K562 (cell line): ENCODE results near the gene GBA2. TPM values are rescaled to one million over a fixed set of nuclear protein-coding genes. Genes with fewer than 3 reads are reported as not detected.

Experiments used
- ATAC-seq: fragments of 200-7000 bp; cut with Tn5 transposase; 3 replicates; pipeline ENCODE4 v1.9.1; 2020; ENCODE audit warnings: moderate library complexity
- BruUV-seq: library from RNA; stranded (reverse); fragments of 400-500 nt; replicated peaks from 2 replicates; lab custom pipeline; 2021; lab: Mats Ljungman, UMichigan
- CTCF ChIA-PET: fragments of 300-600 bp; formaldehyde crosslinking; extraction: SDS; loops from one replicate; lab custom pipeline; 2021; ENCODE audit warnings: low intra/inter-chr PET ratio; lab: Yijun Ruan, JAX
- POLR2A ChIA-PET: fragments of 300-600, 350-650 bp; sonication (Branson Sonifier 250); formaldehyde crosslinking; extraction: SDS; loops from one replicate; lab custom pipeline; 2021; ENCODE audit warnings: antibody characterized with exemption, inconsistent platforms; lab: Yijun Ruan, JAX
- DNase-seq, 4 experiments: peaks; one replicate each; pipeline versions ENCODE4 v3.0.0 to v3.0.0-alpha.2; 2011 to 2018; ENCODE audit warnings: low spot score in 3 of 4, mixed read lengths in 3 of 4; ENCODE audit errors: extremely low read depth in 1 of 4
- FAIRE-seq: peaks from 2 replicates; lab custom pipeline; 2011; peaks lifted over from hg19 to GRCh38; lab: Jason Lieb, UNC
- H2AFZ ChIP-seq: 2 replicates; pipeline ENCODE4 v1.6.0; 2011; ENCODE audit warnings: low read depth, low read length, control low read depth, inconsistent platforms
- H3K27ac ChIP-seq: fragments of 200-600 bp; 3 replicates; pipeline ENCODE4 v1.8.0; 2011; ENCODE audit warnings: low read depth, mild to moderate bottlenecking, control low read depth, inconsistent platforms, low read length, moderate library complexity, mixed read lengths; ENCODE audit errors: extremely low read depth
- H3K27me3 ChIP-seq, 2 experiments: fragments of 300-600 bp in 1 of 2; 2 replicates in 1 of 2; 3 replicates in 1 of 2; pipeline versions ENCODE4 v1.6.0 to v1.8.0; 2011; ENCODE audit warnings: inconsistent platforms in 2 of 2, low read length in 2 of 2, mild to moderate bottlenecking in 1 of 2, mixed read lengths in 1 of 2, moderate library complexity in 1 of 2; ENCODE audit not compliant: control insufficient read depth in 2 of 2, insufficient read depth in 2 of 2
- H3K36me3 ChIP-seq: fragments of 300-600 bp; 3 replicates; pipeline ENCODE4 v1.8.0; 2011; ENCODE audit warnings: mild to moderate bottlenecking, low read length, inconsistent platforms; ENCODE audit not compliant: control insufficient read depth, insufficient read depth
- H3K4me1 ChIP-seq, 2 experiments: fragments of 200-600 bp in 1 of 2; replicated peaks in 1 of 2; 2 replicates in 1 of 2; 3 replicates in 1 of 2; pipeline versions ENCODE4 v1.5.1 to v1.8.0; 2011; ENCODE audit warnings: inconsistent platforms in 2 of 2, low read length in 2 of 2, mild to moderate bottlenecking in 1 of 2, mixed read lengths in 1 of 2, moderate library complexity in 1 of 2; ENCODE audit not compliant: control insufficient read depth in 2 of 2, insufficient read depth in 2 of 2
- H3K4me2 ChIP-seq: 2 replicates; pipeline ENCODE4 v1.6.1; 2011; ENCODE audit warnings: low read length, control low read depth, inconsistent platforms, mixed read lengths; ENCODE audit not compliant: insufficient read depth
- H3K4me3 ChIP-seq: fragments of 200-600 bp; sonication (generic), shearing (Covaris generic); 2 replicates; pipeline ENCODE4 v1.5.1; 2016; ENCODE audit warnings: control low read depth, inconsistent platforms
- H3K79me2 ChIP-seq: fragments of 200-600 bp; 3 replicates; pipeline ENCODE4 v1.8.0; 2011; ENCODE audit warnings: low read length, inconsistent platforms; ENCODE audit not compliant: control insufficient read depth, insufficient read depth
- H3K9ac ChIP-seq, 2 experiments: 2 replicates each; pipeline versions ENCODE4 v1.6.0 to v1.6.1; 2011; ENCODE audit warnings: low read depth in 2 of 2, low read length in 2 of 2, control low read depth in 1 of 2, inconsistent platforms in 1 of 2, mild to moderate bottlenecking in 1 of 2, mixed read lengths in 1 of 2; ENCODE audit not compliant: insufficient read depth in 1 of 2
- H3K9me1 ChIP-seq: one replicate; pipeline ENCODE4 v1.6.0; 2011; ENCODE audit warnings: inconsistent platforms, mild to moderate bottlenecking, low read length, moderate library complexity; ENCODE audit not compliant: control insufficient read depth, insufficient read depth
- H3K9me3 ChIP-seq: replicated peaks from 2 replicates; pipeline ENCODE4 v1.5.1; 2011; ENCODE audit warnings: low read depth, low read length, inconsistent platforms; ENCODE audit not compliant: control insufficient read depth, insufficient read depth
- H4K20me1 ChIP-seq: replicated peaks from 2 replicates; pipeline ENCODE4 v1.6.1; 2011; ENCODE audit warnings: low read length, inconsistent platforms, mixed read lengths; ENCODE audit not compliant: control insufficient read depth, insufficient read depth
- BRF2 ChIP-seq: IDR thresholded peaks from 3 replicates; pipeline ENCODE4 v1.6.1; 2011; ENCODE audit warnings: borderline replicate concordance, mild to moderate bottlenecking; ENCODE audit not compliant: insufficient read length, insufficient read depth
- CREM ChIP-seq: IDR thresholded peaks from 2 replicates; pipeline ENCODE4 v1.6.1; 2014; ENCODE audit warnings: antibody characterized with exemption, low read depth
- KDM5B ChIP-seq: fragments of 200-600 bp; sonication (generic); IDR thresholded peaks from 2 replicates; pipeline ENCODE4 v1.6.1; 2012; ENCODE audit warnings: low read depth, mild to moderate bottlenecking, moderate library complexity, low read length, control low read depth, inconsistent platforms; ENCODE audit not compliant: insufficient replicate concordance
- MCM3 ChIP-seq: fragments of 450-650 bp; IDR thresholded peaks from 2 replicates; pipeline ENCODE4 v1.6.1; 2016
- MXI1 ChIP-seq: IDR thresholded peaks from 2 replicates; pipeline ENCODE4 v1.6.1; 2011; ENCODE audit warnings: low read depth, mild to moderate bottlenecking, improper control_type of control experiment, low read length
- NFE2 ChIP-seq: IDR thresholded peaks from 2 replicates; pipeline ENCODE4 v1.6.1; 2014; ENCODE audit warnings: antibody characterized with exemption, low read depth
- RB1 ChIP-seq: fragments of 450-650 bp; IDR thresholded peaks from 2 replicates; pipeline ENCODE4 v1.6.1; 2017; ENCODE audit warnings: low read depth, mild to moderate bottlenecking
- SMARCA4 ChIP-seq: fragments of 450-650 bp; IDR thresholded peaks from 2 replicates; pipeline ENCODE4 v1.6.1; 2016
- SP2 ChIP-seq: IDR thresholded peaks from 2 replicates; pipeline ENCODE4 v1.6.1; 2011; ENCODE audit warnings: mild to moderate bottlenecking, low read depth, low read length, moderate library complexity; ENCODE audit not compliant: poor library complexity, severe bottlenecking; ENCODE audit errors: extremely low read depth
- SRSF1 ChIP-seq: fragments of 200-400 bp; formaldehyde crosslinking; IDR thresholded peaks from 2 replicates; pipeline ENCODE4 v1.6.1; 2017; ENCODE audit warnings: mild to moderate bottlenecking, low read depth, low read length, moderate library complexity
- SUPT5H ChIP-seq: fragments of 450-650 bp; IDR thresholded peaks from 2 replicates; pipeline ENCODE4 v1.6.1; 2016
- YBX1 ChIP-seq: fragments of 450-650 bp; IDR thresholded peaks from 2 replicates; pipeline ENCODE4 v1.7.1; 2016; ENCODE audit warnings: mild to moderate bottlenecking
- ZNF175 ChIP-seq: fragments of 200-800 bp; sonication (Bioruptor generic); IDR thresholded peaks from 2 replicates; pipeline ENCODE4 v1.6.1; 2016; ENCODE audit warnings: low read depth, mild to moderate bottlenecking, missing genetic modification characterization, missing compliant biosample characterization
- ZNF24 ChIP-seq: fragments of 450-650 bp; IDR thresholded peaks from 2 replicates; pipeline ENCODE4 v1.6.1; 2016
- ZNF699 ChIP-seq: fragments of 250-450 bp; sonication (Bioruptor Pico); IDR thresholded peaks from 2 replicates; pipeline ENCODE4 v1.8.0; 2021; ENCODE audit warnings: mild to moderate bottlenecking, moderate library complexity; ENCODE audit not compliant: insufficient replicate concordance
- WGBS: fragments of 100-300 bp; shearing (Covaris generic); methylation state at CpG from one replicate; pipeline ENCODE4 v1.1.6; 2016; ENCODE audit warnings: low coverage, mixed read lengths; ENCODE audit not compliant: insufficient coverage; ENCODE audit errors: missing lambda C conversion rate; 5-methylcytosine and 5-hydroxymethylcytosine counted together
- in situ Hi-C: fragments of 300-500 bp; cut with MboI; formaldehyde crosslinking; loops from 4 replicates; pipeline ENCODE4 v1.15.0; 2018; ENCODE audit warnings: inconsistent platforms, mixed read lengths
- intact Hi-C: fragments of 100-400 bp; cut with micrococcal nuclease; formaldehyde crosslinking; loops from 2 replicates; pipeline ENCODE4 v1.14.2; 2022
- polyA plus RNA-seq, 8 experiments: library from polyadenylated mRNA; depleted of rRNA in 4 of 8; stranded (reverse) in 5 of 8; unstranded in 3 of 8; fragments of >200 nt; fragmentation: Nextera tagmentation in 2 of 8; fragmentation: Illumina TruSeq in 1 of 8; extraction: Ambion mirVana in 2 of 8; extraction: Trizol in 1 of 8; gene quantifications; 2 replicates each; pipeline versions ENCODE4 v1.2.1 to v1.2.3, GENCODE V29; 2011 to 2014; ENCODE audit warnings: inconsistent platforms in 1 of 8, missing spikeins in 1 of 8
- total RNA-seq, 7 experiments: library from RNA; depleted of rRNA in 6 of 7; stranded (reverse); fragments of >200 nt in 6 of 7; fragmentation: Illumina TruSeq in 2 of 7; extraction: Trizol in 2 of 7; gene quantifications; 2 replicates each; pipeline versions ENCODE4 v1.2.1 to v1.2.3, GENCODE V29; 2011 to 2021; ENCODE audit warnings: low replicate concordance in 1 of 7
- TF ChIP-seq, protein P1 (sequence below): fragments of 250-450 bp; sonication (Bioruptor Pico); IDR thresholded peaks from 2 replicates; pipeline ENCODE4 v1.4.0; 2020; ENCODE audit warnings: mild to moderate bottlenecking, moderate library complexity

GBA2 gene
- total and polyA plus RNA-seq, 9 of the 15 experiments (the other 6 are each of a cell fraction or from before 2014, with no cell fraction given): 14.1 to 60.4 (median 32.1) TPM

DNA sequence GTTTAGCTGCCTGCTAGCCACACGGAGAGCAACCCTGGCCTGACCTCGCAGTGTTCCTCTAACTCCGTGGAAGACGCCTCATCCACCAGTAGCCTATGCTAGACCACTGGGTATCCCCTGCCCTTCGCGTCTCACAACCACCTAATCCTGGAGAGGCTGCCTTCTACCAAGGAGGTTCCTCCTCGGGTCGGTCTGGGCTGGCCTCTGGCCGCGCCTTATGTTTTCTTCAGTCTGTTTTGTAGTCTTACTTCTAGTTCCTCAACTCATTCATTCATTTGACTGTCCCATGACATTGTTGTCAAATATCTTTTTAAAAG, 57.7 kb downstream of the GBA2 start:
- Histone ChIP-seq H3K4me3 (peak overlapping the region; percentile 72), H3K27ac (peak overlapping the region; percentile 86)
- ATAC-seq: peak; percentile 70; the same call in 2 of the 3 replicates
- FAIRE-seq: peak; percentile 11
- TF ChIP-seq RB1 (no peak), KDM5B (no peak), NFE2 (no peak), SMARCA4 (no peak), SUPT5H (no peak), ZNF699 (CRISPR knock-in tag) (no peak), YBX1 (no peak), SP2 (no peak), MCM3 (no peak), SRSF1 (no peak), MXI1 (no peak), BRF2 (no peak), ZNF175 (no peak), ZNF24 (no peak), CREM (no peak)
- TF ChIP-seq, protein P1, sequence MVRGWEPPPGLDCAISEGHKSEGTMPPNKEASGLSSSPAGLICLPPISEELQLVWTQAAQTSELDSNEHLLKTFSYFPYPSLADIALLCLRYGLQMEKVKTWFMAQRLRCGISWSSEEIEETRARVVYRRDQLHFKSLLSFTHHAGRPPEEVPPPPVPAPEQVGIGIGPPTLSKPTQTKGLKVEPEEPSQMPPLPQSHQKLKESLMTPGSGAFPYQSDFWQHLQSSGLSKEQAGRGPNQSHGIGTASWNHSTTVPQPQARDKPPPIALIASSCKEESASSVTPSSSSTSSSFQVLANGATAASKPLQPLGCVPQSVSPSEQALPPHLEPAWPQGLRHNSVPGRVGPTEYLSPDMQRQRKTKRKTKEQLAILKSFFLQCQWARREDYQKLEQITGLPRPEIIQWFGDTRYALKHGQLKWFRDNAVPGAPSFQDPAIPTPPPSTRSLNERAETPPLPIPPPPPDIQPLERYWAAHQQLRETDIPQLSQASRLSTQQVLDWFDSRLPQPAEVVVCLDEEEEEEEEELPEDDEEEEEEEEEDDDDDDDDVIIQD (CRISPR knock-in tag): no peak
- TF ChIP-seq, all 486 proteins: peak for 0
- H3K27me3 ChIP-seq: no peaks in the 10 kb centered on the region
- H3K9me1 ChIP-seq: no peaks in the 10 kb centered on the region
- WGBS: 20% methylated on average over 6 of the region's 10 CpGs
- H3K4me1 ChIP-seq: peaks cover 12 to 23% of the 10 kb centered on the region in 2 experiments; a peak in 4 of 5 replicates
- no peaks in the 10 kb centered on the region for H4K20me1 ChIP-seq
- BruUV-seq: TSS peak; percentile 76
- in situ Hi-C loops: no loop called here
- no peak for DNase-seq
- H3K9me3 ChIP-seq: no peaks in the 10 kb centered on the region
- H3K4me2 ChIP-seq: peak overlapping the region; percentile 89
- POLR2A ChIA-PET: interaction anchor here (0.6 to 1.9 kb wide), 10 partner anchors 12 to 50 kb away, joined by 3 to 10 read pairs (median 4); partner anchors contain the start of genes CREB3 and TLN1
- peak overlapping the region; percentile 91 for H2AFZ ChIP-seq
- CTCF ChIA-PET: no interaction called here
- intact Hi-C loops: no loop called here
- H3K9ac ChIP-seq: peak overlapping the region; percentile 73 to 92
- peaks cover 8% of the 10 kb centered on the region; the same call in 2 of the 3 replicates for H3K36me3 ChIP-seq
- no peaks in the 10 kb centered on the region for H3K79me2 ChIP-seq
